Osteoblast (primary cell): ENCODE data around the gene THSD7A. TPM values are rescaled to one million over a fixed set of nuclear protein-coding genes. Genes with fewer than 3 reads are reported as not detected.

Source experiments
- DNase-seq: peaks from one replicate; pipeline ENCODE4 v3.0.0; 2011; ENCODE audit warnings: low spot score, mixed read lengths; ENCODE audit not compliant: insufficient read length; ENCODE audit errors: missing footprints
- H2AFZ ChIP-seq: 2 replicates; pipeline ENCODE4 v1.6.0; 2011; ENCODE audit warnings: mild to moderate bottlenecking, low read length
- H3K27ac ChIP-seq: 2 replicates; pipeline ENCODE4 v1.5.1; 2011; ENCODE audit warnings: mild to moderate bottlenecking, low read depth, low read length, moderate library complexity
- H3K27me3 ChIP-seq: 2 replicates; pipeline ENCODE4 v1.6.0; 2012; ENCODE audit warnings: mild to moderate bottlenecking, control low read depth, inconsistent platforms, low read length, moderate library complexity; ENCODE audit not compliant: insufficient read depth
- H3K36me3 ChIP-seq: 2 replicates; pipeline ENCODE4 v1.5.1; 2011; ENCODE audit warnings: mild to moderate bottlenecking, low read length, control low read depth, moderate library complexity; ENCODE audit not compliant: insufficient read depth
- H3K4me1 ChIP-seq: 2 replicates; pipeline ENCODE4 v1.5.1; 2011; ENCODE audit warnings: mild to moderate bottlenecking, low read length, control low read depth, moderate library complexity; ENCODE audit not compliant: insufficient read depth
- H3K4me2 ChIP-seq: 2 replicates; pipeline ENCODE4 v1.6.0; 2011; ENCODE audit warnings: mild to moderate bottlenecking, low read length; ENCODE audit not compliant: insufficient read depth
- H3K4me3 ChIP-seq: fragments of 200-600 bp; sonication (generic); 3 replicates; pipeline ENCODE4 v1.5.1; 2012; ENCODE audit warnings: mild to moderate bottlenecking, low read length, inconsistent platforms; ENCODE audit not compliant: insufficient read depth
- H3K79me2 ChIP-seq: 2 replicates; pipeline ENCODE4 v1.6.0; 2012; ENCODE audit warnings: mild to moderate bottlenecking, low read length, control low read depth, inconsistent platforms; ENCODE audit not compliant: insufficient read depth
- H3K9me3 ChIP-seq: 2 replicates; pipeline ENCODE4 v1.5.1; 2011; ENCODE audit warnings: low read depth, low read length, control low read depth
- H4K20me1 ChIP-seq: 2 replicates; pipeline ENCODE4 v1.6.0; 2012; ENCODE audit warnings: mild to moderate bottlenecking, low read length, control low read depth; ENCODE audit not compliant: insufficient read depth
- total RNA-seq: library from RNA; depleted of rRNA; stranded (reverse); fragments of >200 nt; gene quantifications from 2 replicates; pipeline ENCODE4 v1.2.3, GENCODE V29; 2012
- TF ChIP-seq, protein P1 (sequence below): IDR thresholded peaks from 2 replicates; pipeline ENCODE4 v1.5.1; 2011; ENCODE audit warnings: mild to moderate bottlenecking, low read depth, low read length, moderate library complexity; ENCODE audit errors: extremely low read depth

Gene THSD7A
- total RNA-seq, 1 donor = under 0.01 TPM

DNA sequence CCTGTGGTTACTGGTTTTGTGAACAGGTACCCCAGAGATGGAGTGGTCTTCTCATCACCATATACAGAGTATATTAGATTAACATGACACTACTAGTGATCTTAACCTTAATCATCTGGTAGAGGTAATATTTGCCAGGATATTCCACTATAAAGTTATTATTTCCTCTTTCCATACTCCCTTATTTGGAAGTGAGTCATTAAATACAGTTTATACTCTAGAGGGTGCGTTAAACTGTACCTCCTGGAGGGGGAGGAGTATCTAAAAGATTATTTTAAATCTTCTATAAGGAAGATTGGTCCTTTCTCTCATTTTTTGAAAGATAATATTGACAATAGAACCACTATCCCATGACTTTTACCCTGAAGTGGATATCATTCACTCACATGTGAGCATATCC lies 85.4 kb downstream of the THSD7A start:
- Histone ChIP-seq H2AFZ (no peak overlapping the region), H3K27ac (no peak overlapping the region), H4K20me1 (no peaks in the 10 kb centered on the region), H3K9me3 (no peaks in the 10 kb centered on the region), H3K4me3 (no peak overlapping the region), H3K4me1 (no peaks in the 10 kb centered on the region), H3K4me2 (no peak overlapping the region), H3K79me2 (no peaks in the 10 kb centered on the region), H3K27me3 (no peaks in the 10 kb centered on the region), H3K36me3 (no peaks in the 10 kb centered on the region)
- no peak for DNase-seq
- TF ChIP-seq, protein P1, sequence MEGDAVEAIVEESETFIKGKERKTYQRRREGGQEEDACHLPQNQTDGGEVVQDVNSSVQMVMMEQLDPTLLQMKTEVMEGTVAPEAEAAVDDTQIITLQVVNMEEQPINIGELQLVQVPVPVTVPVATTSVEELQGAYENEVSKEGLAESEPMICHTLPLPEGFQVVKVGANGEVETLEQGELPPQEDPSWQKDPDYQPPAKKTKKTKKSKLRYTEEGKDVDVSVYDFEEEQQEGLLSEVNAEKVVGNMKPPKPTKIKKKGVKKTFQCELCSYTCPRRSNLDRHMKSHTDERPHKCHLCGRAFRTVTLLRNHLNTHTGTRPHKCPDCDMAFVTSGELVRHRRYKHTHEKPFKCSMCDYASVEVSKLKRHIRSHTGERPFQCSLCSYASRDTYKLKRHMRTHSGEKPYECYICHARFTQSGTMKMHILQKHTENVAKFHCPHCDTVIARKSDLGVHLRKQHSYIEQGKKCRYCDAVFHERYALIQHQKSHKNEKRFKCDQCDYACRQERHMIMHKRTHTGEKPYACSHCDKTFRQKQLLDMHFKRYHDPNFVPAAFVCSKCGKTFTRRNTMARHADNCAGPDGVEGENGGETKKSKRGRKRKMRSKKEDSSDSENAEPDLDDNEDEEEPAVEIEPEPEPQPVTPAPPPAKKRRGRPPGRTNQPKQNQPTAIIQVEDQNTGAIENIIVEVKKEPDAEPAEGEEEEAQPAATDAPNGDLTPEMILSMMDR = no peak

DNA sequence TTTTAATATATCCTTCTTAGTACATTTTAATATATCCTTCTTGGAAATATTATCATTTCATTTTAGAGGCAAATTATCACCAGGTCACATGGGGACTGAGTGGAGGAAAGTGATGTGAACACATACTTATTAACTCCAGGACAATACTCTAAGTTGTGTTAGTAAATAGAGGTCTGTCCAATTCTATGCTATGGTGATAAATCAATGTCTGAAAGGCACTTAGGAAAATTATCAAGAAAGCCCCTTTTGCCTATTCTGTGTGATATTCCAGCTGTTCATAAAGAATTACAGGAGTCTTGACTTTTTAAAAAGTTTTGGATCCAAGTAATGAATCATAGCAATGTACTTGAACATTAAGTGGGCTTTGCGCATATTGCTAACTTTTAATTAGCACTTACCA lies 88.5 kb downstream of the THSD7A start:
- TF ChIP-seq, protein P1 = no peak

DNA sequence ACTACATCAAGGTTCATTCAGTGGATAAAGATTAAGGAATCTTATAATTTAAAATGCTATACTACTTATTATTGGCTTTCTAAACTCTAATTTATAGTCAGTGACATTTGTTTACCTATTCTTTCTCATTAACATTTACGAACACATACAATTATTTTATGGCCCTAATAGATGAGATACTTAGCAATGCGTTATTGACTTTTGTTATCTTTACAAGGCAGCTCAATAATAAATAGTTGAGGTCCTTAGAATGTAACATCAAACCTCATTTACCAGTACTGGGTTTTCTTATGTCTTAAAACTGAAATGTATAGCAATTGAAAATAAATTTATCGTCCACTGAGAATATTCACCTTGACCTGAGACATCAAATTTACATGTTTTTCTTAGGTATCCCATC lies 89.0 kb downstream of the THSD7A start:
- Histone ChIP-seq H3K4me3 (no peak overlapping the region), H3K36me3 (no peaks in the 10 kb centered on the region), H3K9me3 (no peaks in the 10 kb centered on the region), H3K79me2 (no peaks in the 10 kb centered on the region), H3K4me1 (no peaks in the 10 kb centered on the region), H3K27ac (no peak overlapping the region), H3K4me2 (no peak overlapping the region), H3K27me3 (no peaks in the 10 kb centered on the region), H2AFZ (no peak overlapping the region), H4K20me1 (no peaks in the 10 kb centered on the region)
- TF ChIP-seq, protein P1 = no peak
- no peak for DNase-seq

More for the DNA sequence above, 88.5 kb downstream of the THSD7A start:
- no peaks in the 10 kb centered on the region for H3K4me1 ChIP-seq
- no peak overlapping the region for H3K4me2 ChIP-seq
- H3K4me3 ChIP-seq = no peak overlapping the region
- no peaks in the 10 kb centered on the region for H3K9me3 ChIP-seq
- H3K36me3 ChIP-seq = no peaks in the 10 kb centered on the region
- DNase-seq = no peak
- no peaks in the 10 kb centered on the region for H3K79me2 ChIP-seq
- no peak overlapping the region for H3K27ac ChIP-seq
- no peaks in the 10 kb centered on the region for H3K27me3 ChIP-seq
- H4K20me1 ChIP-seq = no peaks in the 10 kb centered on the region
- H2AFZ ChIP-seq = no peak overlapping the region

DNA sequence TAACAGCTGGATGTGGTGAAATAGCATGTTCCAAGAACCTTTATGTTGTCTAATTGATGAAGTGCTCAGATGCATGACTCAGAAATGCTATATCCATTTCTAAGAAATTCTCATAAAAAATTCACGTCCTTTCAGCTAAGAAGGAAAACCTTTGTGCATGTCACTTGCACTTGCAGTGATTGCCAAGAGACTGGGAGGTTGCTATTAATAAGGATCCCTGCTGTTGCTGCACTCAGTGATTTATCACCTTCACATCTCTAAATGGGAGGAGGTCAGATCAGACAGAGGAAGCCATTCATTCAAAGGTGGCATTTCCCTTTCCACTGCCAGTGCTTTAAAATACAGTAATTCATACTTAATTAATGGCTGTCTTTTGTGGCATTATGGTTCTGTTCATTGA lies 89.5 kb downstream of the THSD7A start:
- no peaks in the 10 kb centered on the region for H3K4me1 ChIP-seq
- no peak overlapping the region for H2AFZ ChIP-seq
- no peak overlapping the region for H3K4me3 ChIP-seq
- H3K9me3 ChIP-seq = no peaks in the 10 kb centered on the region
- DNase-seq = no peak
- H3K27me3 ChIP-seq = no peaks in the 10 kb centered on the region
- TF ChIP-seq, protein P1 = no peak
- no peaks in the 10 kb centered on the region for H3K36me3 ChIP-seq
- H3K4me2 ChIP-seq = no peak overlapping the region
- no peaks in the 10 kb centered on the region for H3K79me2 ChIP-seq
- no peaks in the 10 kb centered on the region for H4K20me1 ChIP-seq
- H3K27ac ChIP-seq = no peak overlapping the region
